Aorta (tissue), 5 donors: ENCODE measurements around the gene RBMS2. TPM values are rescaled to one million over a fixed set of nuclear protein-coding genes. Genes with fewer than 3 reads are reported as not detected.
A peak's percentile ranks its signal among the peaks of the same experiment; 100 is the strongest.

Source experiments
- ATAC-seq: fragments of 200-7000 bp; cut with Tn5 transposase; one replicate; pipeline ENCODE4 v1.9.1; 2022; ENCODE audit warnings: moderate library complexity; ENCODE audit not compliant: low FRiP score
- DNase-seq, 2 donors: peaks; one replicate each; pipeline ENCODE4 v3.0.0-alpha.2; 2020
- H3K27ac ChIP-seq, 2 donors: one replicate each; pipeline ENCODE4 v1.5.1; 2013; ENCODE audit warnings: low read length in 2 of 2, mild to moderate bottlenecking in 2 of 2, moderate library complexity in 2 of 2, control low read depth in 1 of 2, inconsistent platforms in 1 of 2, low read depth in 1 of 2
- H3K27me3 ChIP-seq, 2 donors: one replicate each; pipeline ENCODE4 v1.6.1; 2013; ENCODE audit warnings: control low read depth in 1 of 2, low read length in 1 of 2, mild to moderate bottlenecking in 1 of 2, moderate library complexity in 1 of 2; ENCODE audit not compliant: insufficient read depth in 2 of 2, control insufficient read depth in 1 of 2
- H3K36me3 ChIP-seq, 2 donors: one replicate each; pipeline ENCODE4 v1.6.1; 2013; ENCODE audit warnings: control low read depth in 1 of 2, low read length in 1 of 2, mild to moderate bottlenecking in 1 of 2; ENCODE audit not compliant: insufficient read depth in 2 of 2, control insufficient read depth in 1 of 2
- H3K4me1 ChIP-seq, 2 donors: one replicate each; pipeline ENCODE4 v1.6.1; 2013; ENCODE audit warnings: low read length in 2 of 2, control low read depth in 1 of 2, mild to moderate bottlenecking in 1 of 2, moderate library complexity in 1 of 2; ENCODE audit not compliant: insufficient read depth in 2 of 2, control insufficient read depth in 1 of 2
- H3K4me3 ChIP-seq, 2 donors: one replicate each; pipeline ENCODE4 v1.5.1; 2013; ENCODE audit warnings: low read length in 2 of 2, control low read depth in 1 of 2, mild to moderate bottlenecking in 1 of 2
- H3K9me3 ChIP-seq: one replicate; pipeline ENCODE4 v1.6.1; 2013; ENCODE audit warnings: mild to moderate bottlenecking, low read length; ENCODE audit not compliant: control insufficient read depth
- WGBS, 2 donors: extraction: QIAGEN DNeasy Blood & Tissue Kit; methylation state at CpG; one replicate each; pipeline ENCODE4 v1.1.7; 2013; 5-methylcytosine and 5-hydroxymethylcytosine counted together
- intact Hi-C, 2 donors: fragments of 100-400 bp; cut with DNase I; formaldehyde crosslinking; loops; one replicate each; pipeline versions ENCODE4 v1.14.2 to v1.15.0; 2022
- polyA plus RNA-seq, 2 donors: library from polyadenylated mRNA; stranded (reverse); fragments of 200-250 nt; gene quantifications; one replicate each; pipeline ENCODE4 v1.2.3, GENCODE V29; 2013
- total RNA-seq, 2 donors: library from RNA; stranded (reverse); fragmentation: NEBNext Ultra II Directional; extraction: Animal tissue kit (Norgen Biotek cat#: 25700); gene quantifications; one replicate each; pipeline ENCODE4 v1.2.1, GENCODE V29; 2021
- donor health status: healthy with polysubstance abuse.
- donor health status: Bipolar disorder and iron deficiency.
- donor health status: DM: no; HTN: no; CAD: no.
- donor health status: DM: no; HTN: no; CAD: no.
- donor health status: DM: yes; HTN: yes; CAD: no.

Gene RBMS2
- total and polyA plus RNA-seq, 4 donors = 12.5 to 72.0 (median 42.8) TPM

DNA sequence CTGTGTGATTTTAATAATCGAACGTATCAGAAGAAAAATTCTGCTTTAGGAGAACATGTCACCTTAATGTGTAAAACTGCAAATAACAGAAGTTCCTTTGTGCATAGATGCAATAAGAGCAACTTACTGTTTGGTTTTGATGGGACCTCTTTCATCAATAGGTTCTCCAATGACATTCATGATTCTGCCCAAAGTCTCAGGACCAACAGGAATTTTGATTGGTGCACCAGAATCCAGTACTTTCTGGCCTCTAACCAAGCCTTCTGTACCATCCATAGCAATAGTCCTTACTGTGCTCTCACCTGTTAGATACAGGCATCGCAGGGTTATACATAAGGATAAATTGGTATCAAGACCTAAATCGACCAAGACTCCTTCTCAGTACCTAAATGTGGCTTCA lies 123.0 kb downstream of the RBMS2 start:
- WGBS, 2 donors = 50 to 55% methylated on average over 4 of the region's 4 CpGs
- peaks cover 0 to 4% of the 10 kb centered on the region in 2 donors for H3K4me1 ChIP-seq
- peak overlapping the region; percentile 89 to 93 for H3K4me3 ChIP-seq
- H3K9me3 ChIP-seq = no peaks in the 10 kb centered on the region
- H3K36me3 ChIP-seq = peaks cover 3 to 6% of the 10 kb centered on the region in 2 donors
- no peak overlapping the region for H3K27ac ChIP-seq
- ATAC-seq = no peak
- DNase-seq = no peak
- H3K27me3 ChIP-seq = no peaks in the 10 kb centered on the region
- intact Hi-C loops = loop anchor here (5.0 to 10.0 kb wide), 2 partner anchors 80 to 83 kb away; partner anchors contain the start of gene NACA (in 2 of the 2)

GRCh38 chr12:56645201-56645716 lies 123.6 kb downstream of the RBMS2 start:
- DNase-seq = no peak
- Histone ChIP-seq H3K36me3 (peaks cover 3 to 4% of the 10 kb centered on the region in 2 donors), H3K4me3 (peak overlapping the region; percentile 89 to 93), H3K27me3 (no peaks in the 10 kb centered on the region), H3K9me3 (no peaks in the 10 kb centered on the region), H3K4me1 (peaks cover 0 to 4% of the 10 kb centered on the region in 2 donors), H3K27ac (peak overlapping the region in 1 of 2 donors; percentile 71)
- WGBS, 2 donors = 0 to 1% methylated on average over 29 of the region's 29 CpGs
- intact Hi-C loops = loop anchor here (5.0 to 10.0 kb wide), 2 partner anchors 80 to 82 kb away; partner anchors contain the start of gene NACA (in 2 of the 2)
- peak; percentile 27 for ATAC-seq

Other genes starting within 250 kb of the RBMS2 start
- gene CS, start 221.5 kb upstream of the RBMS2 start, total RNA-seq = 100 to 1,000 TPM; 103 to 104 TPM
- gene CS, start 221.5 kb upstream of the RBMS2 start, polyA plus RNA-seq = 10 to 100 TPM; 49.5 to 56.3 TPM
- gene CNPY2, start 205.8 kb upstream of the RBMS2 start, total RNA-seq = 10 to 100 TPM; 72.2 to 92.0 TPM
- gene CNPY2, start 205.8 kb upstream of the RBMS2 start, polyA plus RNA-seq = 100 to 1,000 TPM in 1 of 2 donors, 10 to 100 TPM in 1; 96.2 to 149 TPM
- 10 to 100 TPM; 40.1 to 83.5 TPM for gene PAN2, start 187.8 kb upstream of the RBMS2 start, total RNA-seq
- gene PAN2, start 187.8 kb upstream of the RBMS2 start, polyA plus RNA-seq = 10 to 100 TPM in 1 of 2 donors, 1 to 10 TPM in 1; 6.1 to 73.2 TPM
- under 1 TPM in 1 of 2 donors, not detected in 1; 0.52 TPM for gene IL23A, start 182.9 kb upstream of the RBMS2 start, total RNA-seq
- gene IL23A, start 182.9 kb upstream of the RBMS2 start, polyA plus RNA-seq = not detected
- 100 to 1,000 TPM; 129 to 191 TPM for gene STAT2, start 161.7 kb upstream of the RBMS2 start, total RNA-seq
- 100 to 1,000 TPM in 1 of 2 donors, 10 to 100 TPM in 1; 20.0 to 111 TPM for gene STAT2, start 161.7 kb upstream of the RBMS2 start, polyA plus RNA-seq
- not detected for gene APOF, start 159.0 kb upstream of the RBMS2 start, total RNA-seq
- gene APOF, start 159.0 kb upstream of the RBMS2 start, polyA plus RNA-seq = under 1 TPM in 1 of 2 donors, not detected in 1; 0.50 TPM
- gene TIMELESS, start 72.4 kb upstream of the RBMS2 start, total RNA-seq = 1 to 10 TPM; 4.0 to 5.9 TPM
- 1 to 10 TPM; 1.8 to 4.6 TPM for gene TIMELESS, start 72.4 kb upstream of the RBMS2 start, polyA plus RNA-seq
- gene MIP, start 67.2 kb upstream of the RBMS2 start, total RNA-seq = not detected
- not detected for gene MIP, start 67.2 kb upstream of the RBMS2 start, polyA plus RNA-seq
- 1 to 10 TPM; 2.1 to 3.6 TPM for gene SPRYD4, start 53.2 kb upstream of the RBMS2 start, total RNA-seq
- 1 to 10 TPM; 1.6 to 1.8 TPM for gene SPRYD4, start 53.2 kb upstream of the RBMS2 start, polyA plus RNA-seq
- 1 to 10 TPM in 1 of 2 donors, under 1 TPM in 1; 0.58 to 1.5 TPM for gene GLS2, start 33.7 kb upstream of the RBMS2 start, total RNA-seq
- gene GLS2, start 33.7 kb upstream of the RBMS2 start, polyA plus RNA-seq = 1 to 10 TPM; 1.0 to 1.4 TPM
- 100 to 1,000 TPM in 1 of 2 donors, 10 to 100 TPM in 1; 89.3 to 130 TPM for gene BAZ2A, start 108.5 kb downstream of the RBMS2 start, total RNA-seq
- gene BAZ2A, start 108.5 kb downstream of the RBMS2 start, polyA plus RNA-seq = 10 to 100 TPM; 15.2 to 35.2 TPM
- 100 to 1,000 TPM; 216 to 262 TPM for gene ATP5F1B, start 124.2 kb downstream of the RBMS2 start, total RNA-seq
- 100 to 1,000 TPM; 289 to 327 TPM for gene ATP5F1B, start 124.2 kb downstream of the RBMS2 start, polyA plus RNA-seq
- 100 to 1,000 TPM; 148 to 153 TPM for gene PTGES3, start 166.5 kb downstream of the RBMS2 start, total RNA-seq
- gene PTGES3, start 166.5 kb downstream of the RBMS2 start, polyA plus RNA-seq = 100 to 1,000 TPM; 142 to 221 TPM
- 100 to 1,000 TPM; 575 to 674 TPM for gene NACA, start 203.5 kb downstream of the RBMS2 start, total RNA-seq
- gene NACA, start 203.5 kb downstream of the RBMS2 start, polyA plus RNA-seq = 1,000 to 10,000 TPM; 1,517 to 2,977 TPM
- gene PRIM1, start 230.5 kb downstream of the RBMS2 start, total RNA-seq = 1 to 10 TPM; 3.2 to 4.6 TPM
- gene PRIM1, start 230.5 kb downstream of the RBMS2 start, polyA plus RNA-seq = 1 to 10 TPM; 1.9 to 2.4 TPM
- gene HSD17B6, start 241.5 kb downstream of the RBMS2 start, total RNA-seq = 1 to 10 TPM in 1 of 2 donors, under 1 TPM in 1; 0.66 to 3.3 TPM
- 1 to 10 TPM in 1 of 2 donors, not detected in 1; 1.9 TPM for gene HSD17B6, start 241.5 kb downstream of the RBMS2 start, polyA plus RNA-seq